ENCODE measurements around the gene PKM. TPM values are rescaled to one million over a fixed set of nuclear protein-coding genes. Genes with fewer than 3 reads are reported as not detected.

PKM gene
- polyA plus RNA-seq, 1 experiment: 2,533 TPM

DNA sequence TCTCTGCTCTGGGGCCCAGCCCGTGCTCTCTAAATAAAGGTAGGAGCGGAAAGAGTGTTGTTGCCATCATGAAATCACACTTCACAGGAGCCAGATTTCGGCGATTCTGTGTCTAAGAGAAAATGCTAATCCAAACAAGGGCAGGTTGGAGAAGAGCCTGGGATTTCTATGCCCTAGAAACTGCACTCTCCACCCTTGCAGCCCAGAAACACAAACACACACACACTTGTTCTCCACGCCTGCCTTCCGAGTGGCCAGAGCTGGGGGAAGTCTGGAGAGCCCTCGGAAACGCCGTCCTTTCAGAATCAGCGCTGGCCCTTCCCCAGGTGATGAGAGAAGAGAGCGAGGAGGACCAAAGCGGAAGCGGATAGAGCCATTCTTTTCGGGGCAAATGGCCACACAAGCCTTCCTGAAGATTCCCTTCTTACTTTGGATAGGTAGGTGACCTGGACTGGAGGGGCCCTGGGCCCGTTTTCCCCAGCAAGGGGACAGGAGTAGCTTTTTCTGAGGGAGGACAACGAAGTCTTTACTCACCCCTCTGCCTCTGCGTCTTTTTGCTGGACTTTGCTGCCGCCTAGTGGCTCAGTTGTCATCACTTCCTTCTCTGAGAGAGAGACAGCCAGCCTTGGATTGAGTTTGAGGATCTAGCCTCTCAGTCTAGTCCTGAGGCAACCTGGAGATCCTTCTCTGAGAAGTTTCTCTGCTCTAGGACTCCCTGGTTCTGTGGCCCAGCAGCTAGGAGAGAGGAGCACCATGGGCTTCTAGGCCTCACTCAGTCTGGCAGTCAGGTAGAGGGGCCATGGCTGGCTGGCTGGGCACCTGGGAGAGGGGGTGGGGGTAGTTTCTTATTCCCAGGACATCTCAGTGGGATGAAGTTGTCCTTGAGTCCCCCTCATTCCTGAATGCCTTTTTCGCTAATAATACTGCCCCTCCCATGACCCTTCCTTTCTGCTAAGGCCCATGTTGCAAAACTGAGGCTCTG, 75.1 kb downstream of the PKM start:
- peak; percentile 29 for DNase-seq (ENCODE audit: low read depth)
- no peaks in the 10 kb centered on the region for H3K36me3 ChIP-seq (ENCODE audit: control insufficient read depth, insufficient read depth, low read length)
- POLR2A ChIA-PET: interaction anchor here (0.5 to 0.9 kb wide), 3 partner anchors 13 to 412 kb away, joined by 3 to 10 read pairs (median 8); no protein-coding TSS in a partner anchor
- H3K27me3 ChIP-seq (ENCODE audit: control insufficient read depth, insufficient read depth, low read length): no peaks in the 10 kb centered on the region
- CTCF ChIA-PET: interaction anchor here (0.6 to 2.2 kb wide), 35 partner anchors 9 to 712 kb away, joined by 3 to 18 read pairs (median 4); no protein-coding TSS in a partner anchor
- TF ChIP-seq, protein P1, sequence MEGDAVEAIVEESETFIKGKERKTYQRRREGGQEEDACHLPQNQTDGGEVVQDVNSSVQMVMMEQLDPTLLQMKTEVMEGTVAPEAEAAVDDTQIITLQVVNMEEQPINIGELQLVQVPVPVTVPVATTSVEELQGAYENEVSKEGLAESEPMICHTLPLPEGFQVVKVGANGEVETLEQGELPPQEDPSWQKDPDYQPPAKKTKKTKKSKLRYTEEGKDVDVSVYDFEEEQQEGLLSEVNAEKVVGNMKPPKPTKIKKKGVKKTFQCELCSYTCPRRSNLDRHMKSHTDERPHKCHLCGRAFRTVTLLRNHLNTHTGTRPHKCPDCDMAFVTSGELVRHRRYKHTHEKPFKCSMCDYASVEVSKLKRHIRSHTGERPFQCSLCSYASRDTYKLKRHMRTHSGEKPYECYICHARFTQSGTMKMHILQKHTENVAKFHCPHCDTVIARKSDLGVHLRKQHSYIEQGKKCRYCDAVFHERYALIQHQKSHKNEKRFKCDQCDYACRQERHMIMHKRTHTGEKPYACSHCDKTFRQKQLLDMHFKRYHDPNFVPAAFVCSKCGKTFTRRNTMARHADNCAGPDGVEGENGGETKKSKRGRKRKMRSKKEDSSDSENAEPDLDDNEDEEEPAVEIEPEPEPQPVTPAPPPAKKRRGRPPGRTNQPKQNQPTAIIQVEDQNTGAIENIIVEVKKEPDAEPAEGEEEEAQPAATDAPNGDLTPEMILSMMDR (IDR thresholded peaks at IDR 0.05; ENCODE audit: insufficient read depth, low read depth, low read length): peak; percentile 84
- peak overlapping the region; percentile 25 for H3K4me3 ChIP-seq (ENCODE audit: low read depth, low read length)

DNA sequence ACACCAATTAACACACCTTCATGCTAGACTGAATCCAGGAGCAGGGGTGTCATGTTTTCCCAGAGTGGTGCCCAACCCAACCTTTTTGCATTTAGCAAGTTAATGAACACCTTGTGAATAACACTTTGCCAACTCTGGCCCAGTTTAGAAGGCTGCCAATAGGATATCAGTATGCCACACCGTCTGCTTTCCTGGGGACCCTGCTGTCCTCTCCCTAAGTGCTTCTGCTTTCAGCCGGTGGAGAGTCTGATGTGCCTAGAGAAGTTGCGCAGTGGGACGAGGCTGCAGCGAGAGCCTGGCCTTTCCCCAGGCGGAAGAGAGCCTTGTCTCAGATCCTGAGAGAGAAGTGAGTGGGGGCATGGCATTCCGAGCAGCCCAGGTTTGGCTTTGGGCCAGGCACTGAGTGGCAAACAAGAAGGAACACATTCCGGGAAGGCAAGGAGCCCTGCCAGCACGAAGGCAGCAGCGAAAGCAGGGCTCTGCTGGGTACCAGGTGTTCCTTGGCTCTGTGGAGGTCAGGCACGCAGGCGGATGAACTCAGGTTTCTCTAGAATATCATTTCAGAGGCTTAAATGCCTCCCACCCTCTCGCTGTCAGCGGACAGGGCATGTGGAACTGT, 75.9 kb downstream of the PKM start:
- H3K4me3 ChIP-seq (ENCODE audit: low read depth, low read length): peak overlapping the region; percentile 25
- DNase-seq (ENCODE audit: low read depth): no peak
- CTCF ChIA-PET: interaction anchor here (0.7 to 2.2 kb wide), 11 partner anchors 8 to 412 kb away, joined by 3 to 18 read pairs (median 7); no protein-coding TSS in a partner anchor
- no peaks in the 10 kb centered on the region for H3K27me3 ChIP-seq (ENCODE audit: control insufficient read depth, insufficient read depth, low read length)
- no peaks in the 10 kb centered on the region for H3K36me3 ChIP-seq (ENCODE audit: control insufficient read depth, insufficient read depth, low read length)
- POLR2A ChIA-PET: no interaction called here
- TF ChIP-seq, protein P1 (IDR thresholded peaks at IDR 0.05; ENCODE audit: insufficient read depth, low read depth, low read length): no peak

DNA sequence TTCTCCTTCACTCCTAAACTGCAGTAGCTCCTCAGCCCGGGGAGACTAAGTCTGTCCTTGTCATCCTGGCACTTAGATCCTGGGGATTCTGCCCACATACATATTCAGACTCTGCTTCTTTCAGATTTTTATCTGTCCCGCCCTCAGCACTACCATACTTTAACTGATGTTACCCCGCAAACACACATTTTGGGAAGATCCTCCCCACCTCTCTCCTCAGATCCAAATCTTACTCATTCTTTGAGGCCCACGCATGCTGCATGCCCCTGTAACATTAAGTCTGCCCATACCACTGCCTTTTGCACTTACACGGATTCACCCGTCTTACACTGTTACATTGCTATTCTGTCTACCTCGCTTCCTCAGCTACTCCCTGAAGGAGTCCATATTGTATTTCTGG, 76.7 kb downstream of the PKM start:
- Histone ChIP-seq H3K36me3 (ENCODE audit: control insufficient read depth, insufficient read depth, low read length) (no peaks in the 10 kb centered on the region), H3K27me3 (ENCODE audit: control insufficient read depth, insufficient read depth, low read length) (no peaks in the 10 kb centered on the region), H3K4me3 (ENCODE audit: low read depth, low read length) (no peak overlapping the region)
- TF ChIP-seq, protein P1 (IDR thresholded peaks at IDR 0.05; ENCODE audit: insufficient read depth, low read depth, low read length): no peak
- ChIA-PET CTCF (interaction anchor here (0.8 to 2.0 kb wide), 3 partner anchors 8 to 381 kb away, joined by 3 to 6 read pairs (median 4); no protein-coding TSS in a partner anchor), POLR2A (no interaction called here)
- no peak for DNase-seq (ENCODE audit: low read depth)

DNA sequence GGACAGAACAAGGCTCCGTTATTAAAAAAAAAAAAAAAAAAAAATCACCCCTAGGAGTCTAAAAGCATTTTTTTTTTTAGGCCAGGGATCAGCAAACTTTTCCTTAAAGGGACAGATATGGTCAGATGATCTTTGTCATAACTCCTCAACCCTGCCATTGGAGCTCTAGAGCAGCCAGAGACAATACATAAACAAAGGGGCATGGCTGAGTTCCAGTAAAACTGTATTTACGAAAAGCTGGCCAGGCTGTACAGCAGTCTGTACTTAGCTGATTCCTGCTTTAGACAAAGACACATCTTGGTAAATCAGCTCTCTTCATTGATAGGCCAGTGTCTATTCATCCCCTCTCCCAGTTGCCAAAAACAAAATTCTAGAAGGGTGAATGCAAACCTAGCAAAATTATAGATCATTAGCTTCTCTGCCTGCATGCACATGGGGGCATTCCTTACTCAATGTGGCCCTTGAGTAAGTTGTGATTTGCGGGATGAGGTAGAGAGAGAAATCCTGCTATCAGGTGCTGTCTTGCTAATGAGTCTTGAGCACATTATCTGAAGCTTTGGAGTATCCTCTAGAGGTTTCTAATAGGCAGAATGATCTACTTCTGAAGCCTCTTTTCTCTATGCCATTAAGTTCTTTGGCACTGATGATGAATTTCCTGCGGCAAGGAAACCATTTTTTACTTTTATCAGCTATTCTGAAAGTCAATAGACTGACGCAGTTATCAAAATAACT, 77.6 kb downstream of the PKM start:
- POLR2A ChIA-PET: no interaction called here
- no peaks in the 10 kb centered on the region for H3K27me3 ChIP-seq (ENCODE audit: control insufficient read depth, insufficient read depth, low read length)
- CTCF ChIA-PET: interaction anchor here (0.6 to 2.0 kb wide), 5 partner anchors 9 to 426 kb away, joined by 3 to 6 read pairs (median 4); no protein-coding TSS in a partner anchor
- TF ChIP-seq, protein P1 (IDR thresholded peaks at IDR 0.05; ENCODE audit: insufficient read depth, low read depth, low read length): no peak
- DNase-seq (ENCODE audit: low read depth): no peak
- H3K36me3 ChIP-seq (ENCODE audit: control insufficient read depth, insufficient read depth, low read length): no peaks in the 10 kb centered on the region
- H3K4me3 ChIP-seq (ENCODE audit: low read depth, low read length): no peak overlapping the region

Other genes starting within 250 kb of the PKM start
- gene MYO9A, start 113.0 kb downstream of the PKM start, polyA plus RNA-seq (2011; rRNA removed): 13.1 and 16.4 TPM in 2 replicates
- gene SENP8, start 112.8 kb downstream of the PKM start, polyA plus RNA-seq (2011; rRNA removed): 3.1 and 6.0 TPM in 2 replicates
- gene GRAMD2A, start 33.4 kb downstream of the PKM start, polyA plus RNA-seq (2011; rRNA removed): 0.17 and 0.21 TPM in 2 replicates
- gene PARP6, start 41.4 kb upstream of the PKM start, polyA plus RNA-seq (2011; rRNA removed): 69.7 and 73.4 TPM in 2 replicates
- 0.12 and 0.16 TPM in 2 replicates for gene CELF6, start 89.0 kb upstream of the PKM start, polyA plus RNA-seq (2011; rRNA removed)
- 221 and 272 TPM in 2 replicates for gene HEXA, start 144.8 kb upstream of the PKM start, polyA plus RNA-seq (2011; rRNA removed)
- not detected in 2 replicates for gene TMEM202, start 167.1 kb upstream of the PKM start, polyA plus RNA-seq (2011; rRNA removed)
- gene ARIH1, start 243.1 kb upstream of the PKM start, polyA plus RNA-seq (2011; rRNA removed): 46.0 and 60.6 TPM in 2 replicates

All from BJ (cell line).